HG03175 (cell line): ENCODE data around the gene ST7.
"Not testable (repeated sequence)": the region's sequence is repeated elsewhere in the genome, so short reads cannot be mapped to it uniquely, and the experiment has no call there.

Experiments used
- ATAC-seq: cut with Tn5 transposase; IDR thresholded peaks from one replicate; pipeline ENCODE4 v1.9.1; 2021; ENCODE audit warnings: mild to moderate bottlenecking, moderate library complexity; ENCODE audit not compliant: unreplicated experiment

ST7 gene

GRCh38 chr7:116950889-116951351 lies 2.4 kb upstream of the ST7 start:
- no peak for ATAC-seq

GRCh38 chr7:116951366-116952292 lies 1.7 kb upstream of the ST7 start:
- ATAC-seq, result no peak

GRCh38 chr7:116952635-116953371 lies 498 bp upstream of the ST7 start:
- peak; percentile 31 for ATAC-seq

- ATAC-seq, result peak; percentile 16
Observed at GRCh38 chr7:116953906-116954838, 871 bp downstream of the ST7 start.

- no peak for ATAC-seq
Observed at GRCh38 chr7:116955340-116955739, 2.0 kb downstream of the ST7 start.

GRCh38 chr7:116955801-116956476 lies 2.6 kb downstream of the ST7 start:
- ATAC-seq, result peak; percentile 77

GRCh38 chr7:116956477-116956804 lies 3.1 kb downstream of the ST7 start:
- no peak for ATAC-seq

- peak; percentile 42 for ATAC-seq
Observed at GRCh38 chr7:116957874-116958273, 4.6 kb downstream of the ST7 start.

GRCh38 chr7:116961966-116962673 lies 8.8 kb downstream of the ST7 start:
- ATAC-seq, result not testable (repeated sequence)

GRCh38 chr7:116963234-116963633 lies 9.9 kb downstream of the ST7 start:
- no peak for ATAC-seq

GRCh38 chr7:116966601-116967000 lies 13.3 kb downstream of the ST7 start:
- ATAC-seq, result no peak

- ATAC-seq, result no peak
Observed at GRCh38 chr7:116967254-116967922, 14.1 kb downstream of the ST7 start.

- ATAC-seq, result no peak
Observed at GRCh38 chr7:116967983-116968382, 14.7 kb downstream of the ST7 start.

- ATAC-seq, result no peak
Observed at GRCh38 chr7:116968631-116969030, 15.3 kb downstream of the ST7 start.

- no peak for ATAC-seq
Observed at GRCh38 chr7:116969371-116969902, 16.1 kb downstream of the ST7 start.

GRCh38 chr7:116970238-116970910 lies 17.1 kb downstream of the ST7 start:
- peak; percentile 74 for ATAC-seq

GRCh38 chr7:116971153-116971552 lies 17.9 kb downstream of the ST7 start:
- not testable (repeated sequence) for ATAC-seq

GRCh38 chr7:116971869-116972268 lies 18.6 kb downstream of the ST7 start:
- no peak for ATAC-seq
